HG03045 (cell line): ENCODE results near the gene KIF26B.

Experiments
- ATAC-seq: cut with Tn5 transposase; IDR thresholded peaks from one replicate; pipeline ENCODE4 v1.9.1; 2021; ENCODE audit warnings: mild to moderate bottlenecking, moderate library complexity; ENCODE audit not compliant: unreplicated experiment

The KIF26B gene

DNA sequence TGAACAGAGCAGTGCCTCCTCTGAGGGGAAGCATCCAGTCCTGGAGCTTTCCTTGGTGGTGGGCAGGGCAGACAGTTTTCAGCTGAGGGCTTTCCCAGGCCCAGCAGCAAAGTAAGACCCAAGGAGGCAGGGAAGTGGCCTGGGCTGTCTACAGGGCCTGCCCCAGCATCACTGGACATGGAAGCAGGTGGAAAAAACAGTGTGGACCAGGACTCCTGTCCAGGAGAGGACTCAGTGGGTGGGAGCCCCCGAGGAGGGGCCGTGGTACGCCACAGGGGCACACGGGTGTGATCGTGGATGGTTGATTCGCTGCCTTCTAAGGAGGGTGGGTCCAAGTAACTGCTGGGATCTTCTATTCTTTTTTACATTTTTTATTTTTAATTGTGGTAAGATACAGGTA lies 387.6 kb downstream of the KIF26B start:
- no peak for ATAC-seq

DNA sequence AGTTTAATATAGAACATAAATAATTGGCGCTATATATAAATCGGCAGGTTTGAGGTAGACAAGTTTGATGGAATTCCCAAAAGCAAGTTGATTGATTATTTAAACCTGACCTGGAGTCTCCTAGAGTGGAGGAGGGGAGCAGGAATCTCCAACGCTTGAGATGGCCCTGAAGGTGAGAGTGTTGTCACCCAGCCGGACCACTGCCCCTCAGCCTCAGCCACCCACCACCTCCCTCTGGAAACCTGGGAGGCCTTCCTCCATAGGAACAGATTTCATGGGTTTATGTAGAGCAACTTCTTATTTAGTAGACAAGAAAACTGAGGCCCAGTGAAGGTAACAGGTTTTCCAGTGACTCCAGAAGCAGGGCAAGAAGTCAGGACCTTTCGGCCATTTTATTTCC lies 389.5 kb downstream of the KIF26B start:
- no peak for ATAC-seq

DNA sequence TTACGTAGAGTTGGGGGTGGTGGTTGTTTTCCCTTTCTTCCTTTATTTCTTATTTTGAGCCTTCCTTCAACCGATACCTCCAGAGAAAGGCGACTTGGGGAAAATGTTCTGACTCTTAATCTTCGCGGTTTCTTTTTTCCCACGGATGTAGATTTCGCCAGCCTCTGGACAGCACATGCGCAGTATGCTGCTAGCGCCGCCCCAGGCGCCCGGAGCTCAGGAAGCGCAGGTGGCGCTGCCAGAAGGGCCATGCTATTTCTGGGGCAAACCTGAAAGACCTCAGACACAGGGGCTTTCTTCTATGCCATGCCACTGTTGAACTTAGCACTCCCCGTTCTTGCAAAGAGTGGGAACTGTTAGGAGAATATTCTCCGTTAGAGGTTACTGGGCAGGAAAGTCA lies 392.1 kb downstream of the KIF26B start:
- ATAC-seq = no peak

DNA sequence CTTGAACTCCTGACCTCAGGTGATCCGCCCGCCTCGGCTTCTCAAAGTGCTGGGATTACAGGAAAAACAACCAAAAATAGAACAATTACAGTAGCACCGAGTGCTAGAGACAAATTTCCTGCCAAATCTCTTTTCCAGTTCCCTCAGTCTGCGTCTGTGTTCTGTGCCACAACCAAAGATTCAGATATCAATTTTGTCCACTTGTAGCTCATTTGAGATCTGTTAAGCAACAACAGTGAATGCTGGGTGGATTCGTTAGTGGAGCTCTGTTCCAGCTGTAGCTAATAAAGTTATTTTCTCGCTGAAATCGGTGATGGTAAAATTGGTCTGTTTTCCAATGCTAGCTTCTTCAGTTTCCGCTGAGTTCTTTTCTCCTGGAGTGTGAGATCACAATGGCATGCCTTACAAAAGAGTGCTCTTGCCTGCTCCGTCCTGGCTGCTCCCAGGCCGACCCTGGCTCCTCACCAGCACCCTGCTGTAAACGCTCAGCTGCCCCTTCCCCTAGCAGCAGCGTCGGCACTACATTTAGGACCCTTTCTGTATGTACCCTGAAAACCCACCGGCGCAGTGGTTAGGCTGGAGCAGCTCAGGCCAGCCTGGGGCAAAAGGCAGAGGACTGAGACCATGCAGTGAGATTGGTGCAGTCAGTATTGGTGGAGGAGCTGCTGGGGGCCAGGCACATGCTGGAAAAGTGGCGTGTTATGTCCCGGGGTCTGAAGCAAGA lies 395.4 kb downstream of the KIF26B start:
- ATAC-seq = no peak

DNA sequence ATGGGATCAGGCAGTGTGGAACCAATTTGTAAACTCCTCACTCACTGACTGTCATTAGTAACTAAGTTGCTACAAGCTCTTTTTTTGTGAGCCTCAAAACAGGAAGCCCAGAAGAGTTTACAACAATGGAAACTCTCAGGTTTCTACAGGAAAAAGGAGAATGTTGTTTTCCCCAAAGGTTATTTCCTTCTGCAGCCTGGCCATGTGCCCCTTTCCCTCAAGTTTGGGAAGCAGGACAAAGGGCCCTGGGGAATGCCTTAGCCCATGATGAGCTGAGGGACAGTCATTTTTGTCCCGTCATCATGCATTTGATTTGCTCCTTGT lies 395.9 kb downstream of the KIF26B start:
- ATAC-seq = no peak

DNA sequence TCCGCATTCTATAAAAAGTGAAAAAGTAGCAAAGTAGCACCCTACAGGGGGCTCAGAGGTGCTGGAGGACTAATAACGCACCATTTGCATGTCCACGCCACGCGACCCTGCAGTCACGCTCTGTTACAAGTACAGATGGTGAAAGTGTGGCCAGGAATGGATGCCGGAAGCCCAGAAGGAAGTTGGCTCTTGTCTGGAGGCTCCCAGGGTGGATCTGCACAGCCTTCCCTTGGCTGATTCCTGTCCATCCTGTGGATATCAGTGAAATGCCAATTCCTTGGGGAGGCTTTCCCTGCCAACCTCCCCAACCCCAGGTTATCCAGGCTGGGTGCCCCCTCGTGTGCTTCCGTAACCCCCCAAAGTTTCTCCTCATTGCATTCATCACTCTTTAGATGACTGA lies 396.8 kb downstream of the KIF26B start:
- ATAC-seq = no peak

DNA sequence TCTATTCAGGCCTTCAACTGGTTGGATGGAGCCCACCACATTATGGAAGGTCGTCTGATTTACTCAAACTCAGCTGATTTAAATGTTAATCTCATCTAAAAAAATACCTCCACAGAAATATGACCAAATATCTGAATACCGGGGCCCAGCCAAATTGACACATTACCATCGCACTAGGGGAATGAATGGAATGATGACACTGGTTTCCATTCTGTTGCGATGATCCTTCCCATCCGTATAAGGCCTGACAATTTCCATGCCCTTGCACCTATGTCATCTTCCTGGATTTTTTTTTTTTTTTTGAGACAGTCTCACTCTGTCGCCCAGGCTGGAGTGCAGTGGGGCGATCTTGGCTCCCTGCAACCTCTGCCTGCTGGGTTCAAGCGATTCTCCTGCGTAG lies 397.5 kb downstream of the KIF26B start:
- no peak for ATAC-seq

- no peak for ATAC-seq
Measured at GRCh38 chr1:245556057-245556456, 401.3 kb downstream of the KIF26B start.

DNA sequence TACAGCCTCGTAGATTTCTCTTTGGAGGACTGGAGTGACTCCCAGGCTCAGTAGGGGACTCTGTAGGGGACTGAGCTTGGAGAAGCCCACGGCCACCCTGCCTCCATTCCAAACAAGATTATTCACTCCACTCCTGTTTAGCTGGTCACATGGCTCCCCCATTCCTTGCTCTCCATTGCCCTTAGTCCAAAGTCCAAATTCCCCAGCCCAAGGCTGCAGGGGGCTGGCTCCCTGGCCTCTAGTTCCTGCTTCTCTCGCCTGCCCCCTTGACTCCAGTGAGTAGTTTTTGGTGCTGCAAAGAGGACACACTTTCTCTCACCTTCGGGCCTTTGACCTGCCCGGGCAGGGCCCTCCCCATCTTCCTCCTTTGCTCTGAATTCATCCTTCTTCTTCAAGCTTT lies 403.3 kb downstream of the KIF26B start:
- no peak for ATAC-seq

DNA sequence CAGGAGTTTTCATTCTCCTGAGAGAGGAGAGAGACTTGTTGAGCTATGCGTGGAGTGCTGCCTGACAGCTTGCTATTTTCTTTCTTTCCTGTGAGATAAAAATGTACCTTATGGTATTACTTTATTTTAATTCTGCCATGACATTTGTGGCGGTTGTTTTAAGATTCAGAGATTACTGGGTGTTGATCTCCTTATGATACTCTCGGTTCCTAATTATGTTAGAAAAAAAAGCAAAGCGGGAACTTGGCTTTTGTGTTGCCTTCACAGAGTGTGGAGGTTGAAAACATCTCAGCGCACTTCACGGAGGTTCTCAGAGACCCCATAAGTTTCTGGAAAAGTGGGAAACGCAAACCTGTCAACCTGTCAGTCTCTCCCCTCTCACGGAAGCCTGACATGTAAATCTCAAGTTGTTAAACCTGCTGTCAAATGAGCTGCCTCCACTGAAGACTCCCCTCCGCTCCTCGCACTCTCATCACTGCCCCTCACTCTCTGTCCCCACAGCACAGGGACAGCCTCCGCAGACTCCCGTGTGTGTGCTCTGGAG lies 405.6 kb downstream of the KIF26B start:
- no peak for ATAC-seq

DNA sequence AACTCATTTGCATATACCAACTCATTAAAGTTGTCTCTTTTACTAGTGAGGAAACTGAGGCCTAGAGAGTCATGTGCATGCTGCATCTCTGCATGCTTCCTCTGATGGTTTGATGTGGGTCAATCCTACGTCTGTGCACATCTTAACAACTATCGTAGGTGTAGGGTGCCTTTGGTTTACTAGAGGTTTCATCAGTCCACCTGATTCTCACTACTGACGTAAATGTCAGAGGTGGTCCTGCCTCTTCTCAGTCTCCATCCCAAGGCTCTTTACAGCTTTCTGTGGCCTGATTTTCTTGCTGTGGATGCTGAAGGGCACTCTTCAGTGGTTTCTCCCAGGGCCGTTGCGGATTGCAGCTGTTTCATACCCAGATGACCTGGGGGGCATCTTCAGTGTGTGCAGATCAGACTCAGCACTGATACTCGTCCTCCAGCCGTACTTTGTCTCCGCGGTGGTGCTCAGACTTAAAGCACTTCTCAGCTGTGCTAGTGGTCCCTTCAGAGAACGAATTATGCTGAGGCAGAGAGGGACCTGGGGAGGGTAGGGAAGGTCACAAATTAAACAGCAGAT lies 407.0 kb downstream of the KIF26B start:
- no peak for ATAC-seq

DNA sequence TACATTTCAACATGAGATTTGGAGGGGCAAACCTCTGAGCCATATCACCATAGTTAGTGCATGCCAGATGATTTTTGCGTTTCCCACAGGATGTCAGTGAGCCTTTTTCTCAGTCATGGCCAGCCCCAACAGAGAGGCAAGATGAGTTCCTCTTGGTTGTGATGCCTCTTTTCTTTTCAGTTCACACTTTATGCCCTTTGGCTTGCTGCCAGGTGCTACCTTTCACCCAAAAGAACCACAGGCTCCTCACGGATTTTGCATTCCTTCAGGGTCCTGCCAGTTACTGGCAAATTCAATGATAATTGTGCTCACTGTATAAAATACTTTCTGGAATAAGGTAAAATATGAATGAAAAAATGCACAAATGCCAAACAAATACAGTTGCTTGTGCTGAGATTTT lies 411.3 kb downstream of the KIF26B start:
- no peak for ATAC-seq

GRCh38 chr1:245566952-245567351 lies 412.2 kb downstream of the KIF26B start:
- ATAC-seq = no peak

GRCh38 chr1:245571815-245572294 lies 417.1 kb downstream of the KIF26B start:
- ATAC-seq = no peak

- ATAC-seq = no peak
Measured at GRCh38 chr1:245572709-245573108, 417.9 kb downstream of the KIF26B start.

DNA sequence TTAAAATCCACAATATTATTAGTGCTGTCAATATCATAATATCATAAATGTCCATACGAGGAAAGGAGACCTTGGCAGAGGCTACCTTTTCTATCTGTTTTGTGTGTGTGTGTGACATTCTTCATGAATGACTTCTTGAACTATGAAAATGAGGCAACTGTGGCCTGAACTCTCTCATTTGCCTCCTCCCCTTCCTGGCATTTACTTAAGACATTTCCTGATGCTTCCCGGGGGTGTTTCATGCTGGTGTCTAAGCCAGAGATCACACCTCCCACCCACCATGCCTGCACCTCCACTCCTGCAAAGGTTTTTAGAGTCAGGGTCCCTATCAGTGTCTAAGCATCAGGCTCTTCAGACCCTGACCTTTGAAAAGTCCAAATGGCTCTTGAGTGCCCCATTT lies 420.9 kb downstream of the KIF26B start:
- no peak for ATAC-seq

DNA sequence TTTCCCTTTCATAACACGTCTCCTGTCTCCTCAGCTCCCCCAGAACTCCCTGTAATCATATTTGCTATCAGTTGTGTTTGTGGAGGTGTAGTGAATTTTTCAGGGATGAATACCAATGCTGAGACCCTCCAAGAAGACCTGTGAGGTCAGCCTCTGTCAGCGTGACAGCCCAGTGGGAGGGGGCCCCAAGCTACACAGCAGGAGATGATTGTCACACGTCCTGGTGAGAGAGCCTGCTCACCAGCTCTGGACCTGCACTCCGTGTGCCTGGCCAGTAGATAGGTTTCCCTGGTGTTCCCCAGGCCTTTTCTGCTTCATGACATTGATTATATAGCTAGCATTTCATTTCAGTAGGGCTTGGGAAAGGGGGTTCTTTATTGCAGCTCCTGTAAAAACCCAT lies 421.5 kb downstream of the KIF26B start:
- ATAC-seq = no peak

GRCh38 chr1:245577191-245578157 lies 422.7 kb downstream of the KIF26B start:
- ATAC-seq = no peak

DNA sequence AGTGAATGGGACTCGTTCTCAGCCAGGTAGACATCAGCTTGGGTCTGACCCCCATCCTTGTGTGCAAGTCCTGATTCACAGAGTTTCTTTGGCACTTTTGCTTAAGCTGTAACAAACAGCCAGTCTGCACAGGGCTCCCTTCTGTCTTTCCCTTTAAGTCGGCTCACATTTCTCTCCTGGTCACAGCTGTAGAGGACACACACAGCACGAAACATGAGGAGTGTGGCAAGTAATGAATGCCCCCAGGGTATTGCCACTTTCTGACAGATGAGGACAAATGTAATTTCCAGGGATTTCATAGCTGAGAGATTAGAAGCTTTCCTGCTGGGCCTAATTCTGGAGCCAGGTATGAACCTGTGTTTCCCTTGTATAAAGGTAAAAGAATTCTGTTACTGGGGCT lies 423.5 kb downstream of the KIF26B start:
- ATAC-seq = no peak

- no peak for ATAC-seq
Measured at GRCh38 chr1:245578771-245579170, 424.0 kb downstream of the KIF26B start.

DNA sequence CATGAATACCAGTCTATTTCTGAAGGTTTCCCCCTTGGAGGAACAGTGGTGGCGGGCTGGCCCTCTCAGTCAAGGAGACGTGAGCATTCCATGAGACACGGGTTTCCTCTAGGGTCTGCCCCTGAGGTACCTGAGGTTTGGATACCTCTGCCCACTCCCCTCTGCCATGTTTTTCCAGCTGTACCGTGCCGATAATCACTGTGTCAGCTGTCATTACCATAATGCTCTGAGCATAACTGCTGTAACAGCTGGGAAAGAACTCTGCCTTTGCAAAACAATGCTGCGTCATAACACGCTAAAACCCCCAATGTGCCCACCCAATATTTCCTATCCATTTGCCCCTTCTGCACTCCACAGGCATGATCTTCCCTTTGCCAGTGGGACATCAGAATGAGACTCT lies 425.1 kb downstream of the KIF26B start:
- no peak for ATAC-seq

DNA sequence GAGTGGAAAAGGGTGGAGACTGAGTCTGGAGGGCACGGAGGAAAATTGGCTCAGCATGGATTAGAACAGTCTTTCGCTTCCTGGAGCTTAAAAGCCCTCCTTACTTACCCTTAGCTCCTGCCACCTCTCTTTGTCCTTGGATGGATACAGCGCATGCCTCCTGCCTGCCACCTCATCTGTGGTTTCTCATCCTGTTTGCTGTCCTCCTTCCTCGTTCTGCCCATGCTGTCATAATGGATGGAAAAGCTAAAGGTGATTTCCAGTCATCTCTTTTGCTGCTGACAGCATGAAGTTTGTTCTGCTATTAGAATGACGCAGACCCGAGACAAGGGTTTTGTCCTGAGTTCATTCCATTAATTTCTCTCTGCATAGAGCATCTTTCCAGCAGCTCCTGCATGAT lies 425.9 kb downstream of the KIF26B start:
- ATAC-seq = no peak
